Mucosa of rectum (tissue), 2 donors: ENCODE results near the gene GMPPB.
"Not testable (repeated sequence)": the region's sequence is repeated elsewhere in the genome, so short reads cannot be mapped to it uniquely, and the experiment has no call there.

Experiments used
- H3K27ac ChIP-seq, 2 donors: one replicate each; pipeline ENCODE4 v1.7.0; 2013; ENCODE audit warnings: inconsistent platforms in 2 of 2, low read depth in 2 of 2, low read length in 2 of 2
- H3K27me3 ChIP-seq, 2 donors: one replicate each; pipeline ENCODE4 v1.7.0; 2013; ENCODE audit warnings: low read length in 2 of 2; ENCODE audit not compliant: control insufficient read depth in 2 of 2, insufficient read depth in 2 of 2
- H3K36me3 ChIP-seq, 2 donors: one replicate each; pipeline ENCODE4 v1.7.0; 2013; ENCODE audit warnings: low read length in 2 of 2; ENCODE audit not compliant: control insufficient read depth in 2 of 2, insufficient read depth in 2 of 2
- H3K4me1 ChIP-seq, 2 donors: one replicate each; pipeline ENCODE4 v1.7.0; 2013; ENCODE audit warnings: low read length in 2 of 2, mild to moderate bottlenecking in 1 of 2; ENCODE audit not compliant: control insufficient read depth in 2 of 2, insufficient read depth in 2 of 2
- H3K4me3 ChIP-seq, 2 donors: one replicate each; pipeline ENCODE4 v1.7.0; 2013; ENCODE audit warnings: low read length in 2 of 2
- H3K9ac ChIP-seq, 2 donors: one replicate each; pipeline ENCODE4 v1.7.0; 2013; ENCODE audit warnings: low read length in 2 of 2, low read depth in 1 of 2, mild to moderate bottlenecking in 1 of 2
- H3K9me3 ChIP-seq, 2 donors: one replicate each; pipeline ENCODE4 v1.7.0; 2013; ENCODE audit warnings: low read length in 2 of 2; ENCODE audit not compliant: control insufficient read depth in 2 of 2
- donor health status: healthy.
- donor health status: Normal muscosa, but diverticular disease.

Gene GMPPB

GRCh38 chr3:49694409-49695070 is 29.2 kb downstream of the GMPPB start:
- peaks cover 3 to 12% of the 10 kb centered on the region in 2 donors for H3K4me1 ChIP-seq
- H3K4me3 ChIP-seq, H3K27ac ChIP-seq: not testable (repeated sequence)

DNA sequence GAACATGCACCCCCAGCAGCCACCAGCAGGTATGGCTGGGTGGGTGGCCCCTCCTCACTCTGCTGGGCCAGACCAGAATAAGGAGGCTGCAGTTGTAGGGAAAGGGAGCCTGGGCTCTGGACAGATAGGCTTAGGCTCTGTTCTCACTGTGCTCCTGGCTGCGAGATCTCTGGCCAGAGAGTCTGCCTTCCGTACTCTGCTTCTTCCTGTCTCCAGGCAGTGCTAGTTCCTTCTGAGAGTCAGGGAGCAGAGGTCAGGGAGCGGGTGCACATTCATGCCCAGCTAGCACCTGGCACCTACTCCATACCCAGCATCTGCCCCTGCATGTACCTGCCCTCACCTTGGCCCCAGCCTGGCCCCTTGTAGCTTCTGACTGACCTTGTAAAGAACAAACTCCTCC is 32.3 kb downstream of the GMPPB start:
- not testable (repeated sequence) for H3K27ac ChIP-seq, H3K27me3 ChIP-seq, H3K36me3 ChIP-seq, H3K9me3 ChIP-seq
- Histone ChIP-seq H3K4me1 (peaks cover 11 to 20% of the 10 kb centered on the region in 2 donors), H3K9ac (peak overlapping the region in 1 of 2 donors; percentile 56), H3K4me3 (peak overlapping the region; percentile 1 to 33)

More at GRCh38 chr3:49694409-49695070, 29.2 kb downstream of the GMPPB start:
- peaks cover 5 to 22% of the 10 kb centered on the region in 2 donors for H3K36me3 ChIP-seq
- not testable (repeated sequence) for H3K27me3 ChIP-seq, H3K9me3 ChIP-seq, H3K9ac ChIP-seq

GRCh38 chr3:49690856-49691255 is 32.9 kb downstream of the GMPPB start:
- H3K27me3 ChIP-seq, H3K9me3 ChIP-seq, H3K27ac ChIP-seq, H3K9ac ChIP-seq, H3K36me3 ChIP-seq, H3K4me3 ChIP-seq: not testable (repeated sequence)
- peaks cover 11 to 20% of the 10 kb centered on the region in 2 donors for H3K4me1 ChIP-seq

- H3K9ac ChIP-seq, result peak overlapping the region; percentile 80 to 86
- H3K4me3 ChIP-seq, result peak overlapping the region; percentile 91 to 97
- H3K4me1 ChIP-seq, result peaks cover 11 to 20% of the 10 kb centered on the region in 2 donors
- H3K36me3 ChIP-seq, H3K27me3 ChIP-seq, H3K9me3 ChIP-seq: not testable (repeated sequence)
- H3K27ac ChIP-seq, result peak overlapping the region in 1 of 2 donors; percentile 75
Measured at GRCh38 chr3:49689908-49690624, 33.7 kb downstream of the GMPPB start.

DNA sequence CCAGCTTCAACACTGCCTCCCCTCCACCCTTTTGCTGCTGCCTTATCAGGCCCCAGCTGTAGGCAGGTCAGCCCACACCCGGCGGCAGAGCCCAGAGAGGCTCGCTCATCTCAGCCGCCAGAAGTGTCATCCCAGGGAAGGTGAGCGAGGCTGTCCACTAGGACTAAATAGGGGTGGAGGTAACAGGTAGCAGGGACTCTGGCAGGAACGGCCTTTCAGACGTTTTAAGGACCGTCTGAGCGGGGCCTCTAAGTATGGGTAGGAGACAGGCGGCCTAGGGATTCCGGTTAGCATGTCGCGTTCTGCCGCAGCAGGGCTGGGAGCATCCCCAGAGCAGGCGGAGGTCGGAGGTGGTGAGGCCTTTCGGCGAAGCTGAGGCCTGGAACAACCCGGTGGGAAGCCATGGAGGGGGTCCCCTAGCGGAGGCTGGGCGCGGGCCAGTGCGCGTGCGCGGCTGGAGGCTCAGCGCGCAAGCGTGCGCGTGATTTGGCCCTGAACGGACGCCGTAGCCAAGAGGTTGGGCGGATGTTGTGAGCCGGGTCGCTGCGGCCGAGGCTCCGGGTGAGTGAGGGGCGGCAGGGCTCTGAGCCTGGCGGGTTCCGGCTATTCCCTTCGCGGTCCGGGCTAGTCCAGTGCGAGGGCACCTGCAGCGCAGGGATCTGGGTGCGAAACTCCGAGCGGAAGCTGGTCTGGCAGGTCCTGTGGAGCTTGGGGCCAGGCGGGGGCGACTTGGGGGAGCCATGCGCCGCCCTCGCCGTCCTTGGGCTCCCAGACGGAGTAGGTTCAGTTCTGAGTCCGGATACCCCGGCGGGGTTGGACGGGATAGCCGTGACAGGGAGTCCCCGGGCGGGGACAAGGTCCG is 34.5 kb downstream of the GMPPB start, which contains the start of the genes MST1 and RNF123:
Gene MST1, minus strand, starts transcription at position 429 of the 862 bp plus-strand sequence. CDS start 783 bp downstream, outside the sequence.
Gene RNF123, plus strand, starts transcription at position 512 of the 862 bp plus-strand sequence. CDS start 1,609 bp downstream, outside the sequence.
- Histone ChIP-seq H3K27me3 (no peaks in the 10 kb centered on the region), H3K4me3 (peak within 1 kb of the TSS; percentile 91 to 97), H3K27ac (peak within 1 kb of the TSS; percentile 70 to 75), H3K9me3 (no peaks in the 10 kb centered on the region), H3K9ac (peak within 1 kb of the TSS; percentile 84 to 86), H3K36me3 (peaks cover 0 to under 1% of the 10 kb centered on the region in 2 donors), H3K4me1 (peaks cover 11 to 20% of the 10 kb centered on the region in 2 donors)

GRCh38 chr3:49688338-49689045 is 35.3 kb downstream of the GMPPB start:
- peak overlapping the region; percentile 84 to 86 for H3K9ac ChIP-seq
- H3K27ac ChIP-seq, result peak overlapping the region; percentile 70 to 75
- not testable (repeated sequence) for H3K9me3 ChIP-seq, H3K36me3 ChIP-seq, H3K27me3 ChIP-seq
- peak overlapping the region; percentile 91 to 97 for H3K4me3 ChIP-seq
- peaks cover 11 to 20% of the 10 kb centered on the region in 2 donors for H3K4me1 ChIP-seq

- Histone ChIP-seq H3K36me3 (peaks cover 15% of the 10 kb centered on the region in 2 donors), H3K4me1 (peaks cover 11 to 20% of the 10 kb centered on the region in 2 donors)
- not testable (repeated sequence) for H3K9me3 ChIP-seq, H3K9ac ChIP-seq, H3K27ac ChIP-seq, H3K4me3 ChIP-seq, H3K27me3 ChIP-seq
Measured at GRCh38 chr3:49687424-49687795, 36.3 kb downstream of the GMPPB start.

GRCh38 chr3:49686769-49687423 is 36.9 kb downstream of the GMPPB start:
- not testable (repeated sequence) for H3K27me3 ChIP-seq, H3K27ac ChIP-seq, H3K9me3 ChIP-seq
- peak overlapping the region; percentile 43 to 62 for H3K4me3 ChIP-seq
- H3K9ac ChIP-seq, result peak overlapping the region in 1 of 2 donors; percentile 51
- H3K36me3 ChIP-seq, result peaks cover 20% of the 10 kb centered on the region in 2 donors
- peaks cover 11 to 20% of the 10 kb centered on the region in 2 donors for H3K4me1 ChIP-seq

DNA sequence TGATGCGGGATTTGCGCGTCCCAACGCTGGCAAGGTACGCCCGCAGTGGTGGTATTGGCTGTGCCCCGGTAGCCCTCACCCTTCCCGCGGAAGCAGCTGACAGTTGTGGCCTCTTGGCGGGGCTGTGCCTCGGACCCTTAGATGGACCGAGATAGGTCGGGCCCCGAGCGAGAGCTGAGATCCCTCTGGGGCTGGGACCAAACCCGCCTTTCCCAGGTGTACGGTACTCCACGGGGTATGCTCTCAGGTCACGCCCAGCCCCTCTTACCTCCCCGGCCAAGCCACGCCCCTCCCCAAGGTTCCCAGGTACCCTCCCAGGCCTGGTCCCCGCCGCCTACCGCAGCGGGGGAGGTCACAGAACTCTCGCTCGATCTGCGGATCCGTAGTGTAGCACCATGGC is 37.4 kb downstream of the GMPPB start:
- H3K27ac ChIP-seq, H3K27me3 ChIP-seq, H3K9me3 ChIP-seq: not testable (repeated sequence)
- H3K4me1 ChIP-seq, result peaks cover 11 to 19% of the 10 kb centered on the region in 2 donors
- H3K36me3 ChIP-seq, result peaks cover 25 to 26% of the 10 kb centered on the region in 2 donors
- peak overlapping the region in 1 of 2 donors; percentile 51 for H3K9ac ChIP-seq
- H3K4me3 ChIP-seq, result peak overlapping the region; percentile 43 to 62
